ENCODE results near the gene NAA35. TPM values are rescaled to one million over a fixed set of nuclear protein-coding genes. Genes with fewer than 3 reads are reported as not detected.

Gene NAA35
- total RNA-seq, 4 donors from 2014 or later = 16.8 to 50.3 (median 24.8) TPM

- H3K36me3 ChIP-seq = peaks cover 0 to 6% (median 0%) of the 10 kb centered on the region in 3 donors
- no peak overlapping the region for H3K4me3 ChIP-seq
- no peaks in the 10 kb centered on the region for H3K9me3 ChIP-seq
- DNase-seq = no peak
- H3K4me1 ChIP-seq = no peaks in the 10 kb centered on the region
- H3K27ac ChIP-seq = no peak overlapping the region
- TF ChIP-seq CTCF (IDR thresholded peaks at IDR 0.05) (no peak), POLR2A (IDR thresholded peaks at IDR 0.05) (no peak)
- no peaks in the 10 kb centered on the region for H3K27me3 ChIP-seq
Observed at GRCh38 chr9:86039991-86040860, 99.3 kb downstream of the NAA35 start.

GRCh38 chr9:86040861-86041155 lies 99.9 kb downstream of the NAA35 start:
- Histone ChIP-seq H3K9me3 (no peaks in the 10 kb centered on the region), H3K27me3 (no peaks in the 10 kb centered on the region), H3K4me3 (no peak overlapping the region), H3K4me1 (no peaks in the 10 kb centered on the region), H3K27ac (no peak overlapping the region), H3K36me3 (peaks cover 0 to 3% (median 0%) of the 10 kb centered on the region in 3 donors)
- no peak for DNase-seq
- no peak for TF ChIP-seq POLR2A (IDR thresholded peaks at IDR 0.05)
- no peak for TF ChIP-seq CTCF (IDR thresholded peaks at IDR 0.05)

- H3K27me3 ChIP-seq = no peaks in the 10 kb centered on the region
- no peak for DNase-seq
- no peaks in the 10 kb centered on the region for H3K9me3 ChIP-seq
- H3K36me3 ChIP-seq = no peaks in the 10 kb centered on the region
- no peak overlapping the region for H3K4me3 ChIP-seq
- TF ChIP-seq CTCF (IDR thresholded peaks at IDR 0.05) = no peak
- TF ChIP-seq POLR2A (IDR thresholded peaks at IDR 0.05) = no peak
- no peaks in the 10 kb centered on the region for H3K4me1 ChIP-seq
- H3K27ac ChIP-seq = no peak overlapping the region
Observed at GRCh38 chr9:86041311-86041741, 100.4 kb downstream of the NAA35 start.

- Histone ChIP-seq H3K4me1 (no peaks in the 10 kb centered on the region), H3K27me3 (no peaks in the 10 kb centered on the region), H3K9me3 (no peaks in the 10 kb centered on the region), H3K36me3 (no peaks in the 10 kb centered on the region), H3K4me3 (no peak overlapping the region), H3K27ac (no peak overlapping the region)
- TF ChIP-seq POLR2A (IDR thresholded peaks at IDR 0.05) = no peak
- TF ChIP-seq CTCF (IDR thresholded peaks at IDR 0.05) = no peak
- DNase-seq = no peak
Observed at GRCh38 chr9:86042199-86042978, 101.4 kb downstream of the NAA35 start.

- Histone ChIP-seq H3K4me1 (no peaks in the 10 kb centered on the region), H3K27me3 (no peaks in the 10 kb centered on the region), H3K9me3 (no peaks in the 10 kb centered on the region), H3K4me3 (no peak overlapping the region), H3K27ac (no peak overlapping the region), H3K36me3 (no peaks in the 10 kb centered on the region)
- TF ChIP-seq CTCF (IDR thresholded peaks at IDR 0.05) = no peak
- no peak for TF ChIP-seq POLR2A (IDR thresholded peaks at IDR 0.05)
- DNase-seq = no peak
Observed at GRCh38 chr9:86043586-86043985, 102.6 kb downstream of the NAA35 start.

Measured in Peyer's patch (tissue), 4 donors.